ENCODE results near the gene CYP11A1. TPM values are rescaled to one million over a fixed set of nuclear protein-coding genes. Genes with fewer than 3 reads are reported as not detected.

Gene CYP11A1
- total RNA-seq, 6 donors from 2014 or later = 0.91 to 8.4 (median 1.1) TPM; not detected in 1

GRCh38 chr15:74399511-74400312 lies 32.3 kb upstream of the CYP11A1 start:
- DNase-seq (no peak), ATAC-seq (ENCODE audit: low FRiP score in 2 of 2) (no peak)
- WGBS, 2 donors = 39 to 49% methylated on average over 4 to 5 of the region's 5 CpGs
- H3K4me3 ChIP-seq = no peak overlapping the region
- H3K9me3 ChIP-seq = no peaks in the 10 kb centered on the region
- H3K36me3 ChIP-seq = no peaks in the 10 kb centered on the region
- TF ChIP-seq POLR2A (IDR thresholded peaks at IDR 0.05) (no peak), POLR2AphosphoS5 (IDR thresholded peaks at IDR 0.05) (no peak), EP300 (IDR thresholded peaks at IDR 0.05) (no peak), CTCF (IDR thresholded peaks at IDR 0.05) (no peak)
- no peak overlapping the region for H3K27ac ChIP-seq
- H3K27me3 ChIP-seq = no peaks in the 10 kb centered on the region
- peaks cover 2 to 15% (median 10%) of the 10 kb centered on the region in 4 donors for H3K4me1 ChIP-seq

GRCh38 chr15:74399100-74399499 lies 31.7 kb upstream of the CYP11A1 start:
- H3K27me3 ChIP-seq = no peaks in the 10 kb centered on the region
- H3K9me3 ChIP-seq = no peaks in the 10 kb centered on the region
- H3K27ac ChIP-seq = no peak overlapping the region
- DNase-seq = no peak
- H3K4me1 ChIP-seq = peaks cover 2 to 15% (median 10%) of the 10 kb centered on the region in 4 donors
- no peak for ATAC-seq (ENCODE audit: low FRiP score in 2 of 2)
- TF ChIP-seq EP300 (IDR thresholded peaks at IDR 0.05) (no peak), POLR2AphosphoS5 (IDR thresholded peaks at IDR 0.05) (no peak), CTCF (IDR thresholded peaks at IDR 0.05) (no peak), POLR2A (IDR thresholded peaks at IDR 0.05) (no peak)
- H3K36me3 ChIP-seq = no peaks in the 10 kb centered on the region
- 87% methylated on average over 3 of the region's 3 CpGs for WGBS, 2 donors
- H3K4me3 ChIP-seq = no peak overlapping the region

- Histone ChIP-seq H3K4me1 (peaks cover 1 to 9% (median 5%) of the 10 kb centered on the region in 4 donors), H3K27ac (no peak overlapping the region), H3K4me3 (no peak overlapping the region), H3K27me3 (no peaks in the 10 kb centered on the region), H3K36me3 (no peaks in the 10 kb centered on the region), H3K9me3 (no peaks in the 10 kb centered on the region)
- TF ChIP-seq CTCF (IDR thresholded peaks at IDR 0.05) (no peak), POLR2A (IDR thresholded peaks at IDR 0.05) (no peak), EP300 (IDR thresholded peaks at IDR 0.05) (no peak), POLR2AphosphoS5 (IDR thresholded peaks at IDR 0.05) (no peak)
- no peak for ATAC-seq (ENCODE audit: low FRiP score in 2 of 2)
- 92 to 94% methylated on average over 5 of the region's 5 CpGs for WGBS, 2 donors
- DNase-seq = no peak
These were observed 30.7 kb upstream of the CYP11A1 start for GRCh38 chr15:74398183-74398582.

- TF ChIP-seq POLR2AphosphoS5 (IDR thresholded peaks at IDR 0.05) (no peak), CTCF (IDR thresholded peaks at IDR 0.05) (no peak), EP300 (IDR thresholded peaks at IDR 0.05) (no peak), POLR2A (IDR thresholded peaks at IDR 0.05) (no peak)
- no peaks in the 10 kb centered on the region for H3K27me3 ChIP-seq
- no peaks in the 10 kb centered on the region for H3K36me3 ChIP-seq
- peak in 1 of 2 donors; percentile 30 for DNase-seq
- H3K4me1 ChIP-seq = peaks cover 0 to 2% (median 1%) of the 10 kb centered on the region in 4 donors
- ATAC-seq (ENCODE audit: low FRiP score in 2 of 2) = no peak
- H3K4me3 ChIP-seq = no peak overlapping the region
- H3K9me3 ChIP-seq = no peaks in the 10 kb centered on the region
- 85 to 90% methylated on average over 3 to 6 of the region's 6 CpGs for WGBS, 2 donors
- no peak overlapping the region for H3K27ac ChIP-seq
These were observed 30.0 kb upstream of the CYP11A1 start for GRCh38 chr15:74397239-74398068.

Data from upper lobe of left lung (tissue), 6 donors.